GM19238 (cell line): ENCODE measurements around the gene SPATA2L.

Experiments used
- DNase-seq: peaks from one replicate; pipeline ENCODE4 v3.0.0; 2011; ENCODE audit warnings: low spot score; ENCODE audit not compliant: insufficient read length

SPATA2L gene

GRCh38 chr16:89729293-89729692, 27.8 kb upstream of the SPATA2L start:
- DNase-seq = no peak

- no peak for DNase-seq
These were observed 26.1 kb upstream of the SPATA2L start for GRCh38 chr16:89727406-89728120.

- DNase-seq = no peak
These were observed 22.1 kb upstream of the SPATA2L start for GRCh38 chr16:89723279-89724250.

GRCh38 chr16:89722392-89723278, 21.1 kb upstream of the SPATA2L start:
- DNase-seq = peak; percentile 50

GRCh38 chr16:89721546-89722391, 20.3 kb upstream of the SPATA2L start:
- DNase-seq = peak; percentile 60

- peak; percentile 82 for DNase-seq
These were observed 19.5 kb upstream of the SPATA2L start, which contains the start of the genes VPS9D1 and ZNF276 for GRCh38 chr16:89720813-89721545. Gene VPS9D1 (minus strand): TSS chr16:89720898. CDS start chr16:89720861, 37 bp downstream. Gene ZNF276 (plus strand): TSS chr16:89721537. CDS start chr16:89721641, 104 bp downstream.

GRCh38 chr16:89720551-89720812, 19.0 kb upstream of the SPATA2L start:
- no peak for DNase-seq

- DNase-seq = no peak
These were observed 16.4 kb upstream of the SPATA2L start for GRCh38 chr16:89717688-89718505.

- DNase-seq = no peak
These were observed 15.6 kb upstream of the SPATA2L start for GRCh38 chr16:89716916-89717687.

GRCh38 chr16:89716493-89716892, 15.0 kb upstream of the SPATA2L start:
- no peak for DNase-seq

- DNase-seq = no peak
These were observed 10.8 kb upstream of the SPATA2L start for GRCh38 chr16:89712274-89712781.

- DNase-seq = peak; percentile 99
These were observed 10.2 kb upstream of the SPATA2L start for GRCh38 chr16:89711601-89712273.

- DNase-seq = no peak
These were observed 9.4 kb upstream of the SPATA2L start for GRCh38 chr16:89710709-89711564.

GRCh38 chr16:89709716-89710432, 8.4 kb upstream of the SPATA2L start:
- DNase-seq = no peak

- no peak for DNase-seq
These were observed 7.7 kb upstream of the SPATA2L start for GRCh38 chr16:89709166-89709565.

GRCh38 chr16:89708481-89708931, 7.0 kb upstream of the SPATA2L start:
- DNase-seq = no peak
